Activated CD8-positive, alpha-beta memory T cell treated with anti-CD3 and anti-CD28 coated beads for 4 hours (primary cell): ENCODE data around the gene PLEKHF1.
"Not testable (repeated sequence)": the region's sequence is repeated elsewhere in the genome, so short reads cannot be mapped to it uniquely, and the experiment has no call there.

Experiments used
- DNase-seq, 2 donors: peaks; one replicate each; pipeline ENCODE4 v3.0.0-alpha.2; 2020; ENCODE audit warnings: low read depth in 2 of 2

Gene PLEKHF1

DNA sequence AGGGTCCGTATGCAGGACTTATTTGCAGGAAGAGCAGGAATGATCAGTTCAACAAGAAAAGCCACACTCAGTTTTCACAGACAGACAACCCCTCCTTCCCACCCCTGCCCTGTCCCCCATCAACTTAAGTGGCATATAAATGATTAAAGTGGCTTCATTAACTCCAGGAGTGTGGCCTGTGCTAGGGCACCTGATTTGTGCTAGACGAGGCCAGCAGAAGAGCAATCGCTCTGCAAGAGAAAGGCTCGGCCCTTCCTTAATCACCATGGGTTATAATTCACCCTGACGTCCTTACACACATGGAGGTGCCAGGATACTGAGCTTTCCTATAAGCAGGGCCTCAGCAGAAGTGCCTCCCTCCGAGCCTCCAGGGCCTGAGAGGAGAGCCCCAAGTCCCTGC is 35.2 kb downstream of the PLEKHF1 start:
- DNase-seq = no peak

DNA sequence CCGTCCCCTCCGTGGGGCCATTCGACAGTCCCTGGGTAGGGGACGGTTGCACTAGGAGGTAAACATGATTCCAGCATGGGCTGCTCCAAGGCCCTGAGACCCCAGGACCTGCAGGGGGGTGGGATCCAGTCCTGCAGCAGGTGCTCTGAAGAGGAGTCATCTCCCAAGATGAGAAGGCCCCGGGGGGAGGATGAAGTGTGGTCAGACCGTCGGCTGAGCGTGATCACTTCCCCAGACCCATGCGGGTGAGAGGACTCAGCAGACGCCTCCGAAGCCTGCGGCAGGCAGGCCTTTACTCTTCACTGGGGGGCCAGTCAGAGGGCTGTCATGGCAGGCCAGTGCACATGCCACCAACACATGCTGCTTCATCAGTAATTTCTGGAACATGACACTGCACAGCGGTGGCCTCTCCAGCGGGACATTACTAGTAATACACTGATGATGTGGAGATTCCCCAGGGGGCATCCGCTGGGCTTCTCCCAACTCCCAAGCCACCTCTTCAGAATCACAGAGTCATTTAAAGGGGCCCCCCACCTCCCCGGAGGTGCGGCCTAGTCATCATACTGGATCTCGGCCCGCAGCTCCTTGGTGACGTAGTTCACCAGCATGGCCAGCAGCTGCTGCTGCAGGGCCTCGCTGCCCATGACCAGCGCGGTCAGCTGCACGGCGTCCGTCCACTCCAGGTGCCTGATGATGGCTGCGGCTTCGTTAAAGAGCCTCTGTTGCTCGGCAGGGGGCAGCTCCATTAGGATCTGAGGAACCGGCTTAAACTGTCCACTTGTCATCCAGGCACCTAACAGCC is 37.1 kb downstream of the PLEKHF1 start:
- DNase-seq = no peak

DNA sequence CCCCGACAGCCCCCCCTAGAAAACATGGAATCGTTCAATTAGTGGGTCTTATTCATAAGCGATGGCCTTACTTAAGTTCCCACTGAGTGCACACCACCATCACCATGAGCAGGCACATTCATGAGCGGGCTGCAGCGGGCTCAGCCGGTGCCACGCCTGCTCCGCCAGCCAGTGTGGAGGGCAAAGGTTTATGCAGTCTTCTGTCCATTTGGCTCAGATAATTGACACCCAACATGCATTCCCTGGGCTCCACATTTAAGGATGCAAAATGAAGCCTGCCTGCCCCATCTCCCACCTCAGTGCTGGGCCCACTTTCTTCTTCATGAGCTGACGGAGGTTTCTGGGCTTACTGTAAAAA is 37.7 kb downstream of the PLEKHF1 start:
- DNase-seq = no peak

DNA sequence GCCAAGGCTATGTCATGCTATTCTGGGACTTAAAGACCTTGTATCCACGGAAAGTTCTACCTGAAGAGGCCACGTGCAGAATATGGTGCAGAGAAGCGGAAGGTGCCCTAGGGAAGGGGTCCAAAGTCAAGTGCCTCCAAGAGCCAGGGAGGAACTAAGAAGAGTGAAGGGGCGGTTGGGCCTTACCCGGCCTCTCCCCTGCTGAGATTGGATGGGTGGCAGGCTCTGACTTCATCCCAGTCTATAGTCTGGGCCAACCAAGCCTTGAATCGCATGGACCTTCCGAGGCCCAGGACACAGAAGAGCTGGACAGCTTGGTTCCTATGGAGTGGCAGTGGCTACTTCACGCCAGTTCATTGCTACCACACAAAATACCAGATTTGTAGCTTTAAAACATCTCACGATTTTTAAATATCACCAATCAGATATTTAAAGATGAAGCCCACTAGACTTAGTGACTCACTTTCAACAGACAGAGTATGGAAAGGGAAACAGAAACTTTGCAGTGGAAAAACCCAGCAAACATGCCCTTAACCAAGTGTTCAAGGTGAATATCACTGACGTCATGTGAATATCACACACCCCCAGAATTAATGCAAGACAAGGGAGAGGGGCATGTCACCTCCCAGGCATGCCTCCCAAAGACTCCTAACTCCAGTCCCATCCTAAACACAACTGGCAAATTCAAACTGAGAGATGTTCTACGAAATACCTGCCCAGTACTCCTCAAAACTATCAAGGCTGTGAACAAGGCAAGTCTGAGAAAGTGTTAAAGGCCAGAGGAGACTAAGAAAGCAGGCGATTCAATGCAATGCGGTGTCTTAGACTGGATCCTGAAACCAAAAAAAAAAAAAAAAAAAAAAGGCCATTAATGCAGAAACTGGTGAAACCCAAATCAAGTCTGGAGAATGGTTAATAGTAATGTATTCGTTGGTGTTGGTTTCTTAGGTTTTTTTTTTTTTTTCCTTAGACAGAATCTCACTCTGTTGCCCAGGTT is 39.6 kb downstream of the PLEKHF1 start:
- DNase-seq = no peak

DNA sequence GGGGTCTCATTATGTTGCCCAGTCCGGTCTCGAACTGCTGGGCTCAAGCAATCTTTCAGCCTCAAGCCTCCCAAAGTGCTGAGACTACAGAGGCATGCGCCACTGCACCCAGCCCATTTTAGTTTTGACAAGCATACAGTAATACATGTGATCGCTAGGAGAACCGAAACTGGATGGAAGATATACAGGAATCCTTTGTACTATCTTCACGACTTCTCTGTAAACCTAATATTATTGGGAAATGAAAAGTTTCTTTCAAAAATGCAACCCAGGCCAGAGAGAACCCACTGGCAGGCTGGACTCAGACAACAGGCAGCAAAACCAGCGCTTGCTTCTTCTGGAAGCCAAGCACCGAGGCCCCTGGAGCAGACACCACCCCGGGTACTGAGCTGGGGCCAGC is 40.4 kb downstream of the PLEKHF1 start:
- no peak for DNase-seq

DNA sequence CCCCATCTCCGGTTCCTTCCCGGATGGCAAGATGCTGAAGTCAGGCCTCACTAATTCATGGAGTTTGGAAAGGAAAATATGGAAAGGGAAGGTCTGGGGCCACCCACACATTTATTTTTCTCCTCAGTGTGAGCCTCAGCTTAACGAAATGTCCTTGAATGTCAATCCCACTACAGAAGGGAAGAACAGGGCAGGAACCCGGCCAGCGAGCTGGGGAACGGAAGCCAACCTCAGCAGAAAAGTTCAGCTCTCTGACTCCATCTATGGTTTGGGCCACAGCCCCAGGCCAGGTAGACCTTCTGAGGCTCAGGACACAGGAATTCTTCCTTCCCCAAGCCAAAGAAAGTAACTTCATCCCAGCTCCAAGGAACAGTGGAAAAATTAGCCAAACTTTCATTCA is 41.4 kb downstream of the PLEKHF1 start:
- no peak for DNase-seq

DNA sequence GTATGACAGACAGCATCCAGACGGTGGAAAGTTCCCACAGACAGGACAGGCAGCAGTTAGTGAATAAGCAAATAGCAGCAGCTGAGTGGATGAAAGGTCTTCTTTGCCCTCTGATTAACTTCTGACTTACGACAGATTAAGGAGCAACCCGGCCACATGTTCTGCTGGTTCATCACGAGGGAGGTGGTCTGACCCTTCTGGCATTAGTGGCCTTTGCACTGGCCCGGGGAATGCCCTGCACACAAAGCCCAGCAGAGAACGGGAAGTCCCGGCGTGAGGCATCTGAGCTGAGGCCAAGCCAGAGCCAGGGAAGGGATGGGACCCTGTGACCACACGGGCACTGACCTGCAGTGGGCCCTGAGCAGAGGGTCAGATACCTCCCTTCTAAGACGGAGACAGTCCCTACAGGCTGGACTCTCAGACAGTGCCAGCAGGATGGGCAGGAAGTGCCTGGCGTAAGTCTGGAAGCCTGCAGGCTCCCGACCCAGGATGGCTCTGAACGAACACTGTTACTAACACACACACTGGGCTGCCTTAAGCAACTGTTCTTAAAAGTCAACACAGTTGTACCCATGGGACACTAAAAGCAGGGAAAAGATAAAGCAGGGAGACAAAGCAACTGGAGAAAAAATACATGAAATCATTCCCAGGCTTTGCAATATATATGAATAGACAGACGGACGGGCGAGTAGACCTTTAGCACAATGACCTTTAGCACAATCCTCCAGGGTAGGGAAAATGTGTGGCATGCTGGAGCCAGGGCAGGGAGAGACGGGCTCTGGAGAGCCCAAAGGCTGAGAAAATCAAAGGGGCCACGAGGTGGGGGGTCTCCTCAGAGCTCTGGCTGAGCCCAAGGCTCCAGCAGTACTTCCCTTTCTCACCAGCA is 43.5 kb downstream of the PLEKHF1 start:
- no peak for DNase-seq

DNA sequence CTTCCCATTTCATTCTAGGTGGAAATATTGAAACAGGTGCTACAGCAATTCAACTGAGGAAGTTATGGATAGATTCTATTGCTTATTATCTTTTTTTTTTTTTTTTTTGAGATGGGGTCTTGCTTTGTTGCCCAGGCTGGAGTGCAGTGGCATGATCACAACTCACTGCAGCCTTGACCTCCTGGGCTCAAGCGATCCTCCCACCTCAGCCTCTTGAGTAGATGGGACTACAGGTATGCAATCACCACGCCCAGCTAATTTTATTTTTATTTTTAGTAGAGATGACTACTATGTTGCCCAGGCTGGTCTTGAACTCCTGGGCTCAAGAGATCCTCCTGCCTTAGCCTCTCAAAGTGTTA is 44.2 kb downstream of the PLEKHF1 start:
- DNase-seq = not testable (repeated sequence)

DNA sequence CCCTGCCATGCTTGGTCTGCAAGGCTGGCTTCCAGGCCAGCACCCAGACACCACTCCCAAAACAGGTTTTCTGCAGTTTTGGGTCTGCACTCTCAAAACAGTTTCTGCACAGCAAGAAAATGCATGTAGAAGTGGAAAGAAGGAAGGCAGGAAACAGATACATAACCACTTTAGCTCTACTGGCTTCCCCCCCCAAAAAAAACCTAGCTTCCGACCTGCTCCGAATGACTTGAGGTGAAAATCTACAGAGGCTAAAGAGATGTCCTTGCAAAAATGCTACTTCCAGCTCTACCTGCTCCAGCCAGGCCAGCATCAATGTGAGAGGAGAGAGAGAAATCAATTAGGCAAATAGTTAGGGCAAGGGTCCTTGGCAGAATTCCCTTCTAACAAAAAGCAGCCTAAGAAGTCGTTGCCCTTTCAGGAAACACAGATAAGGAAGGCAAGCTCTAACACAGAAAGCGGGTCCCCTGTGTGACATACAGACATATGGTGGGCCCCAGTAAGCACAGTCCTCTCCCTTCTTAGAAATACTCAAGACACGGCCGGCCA is 46.4 kb downstream of the PLEKHF1 start:
- no peak for DNase-seq

DNA sequence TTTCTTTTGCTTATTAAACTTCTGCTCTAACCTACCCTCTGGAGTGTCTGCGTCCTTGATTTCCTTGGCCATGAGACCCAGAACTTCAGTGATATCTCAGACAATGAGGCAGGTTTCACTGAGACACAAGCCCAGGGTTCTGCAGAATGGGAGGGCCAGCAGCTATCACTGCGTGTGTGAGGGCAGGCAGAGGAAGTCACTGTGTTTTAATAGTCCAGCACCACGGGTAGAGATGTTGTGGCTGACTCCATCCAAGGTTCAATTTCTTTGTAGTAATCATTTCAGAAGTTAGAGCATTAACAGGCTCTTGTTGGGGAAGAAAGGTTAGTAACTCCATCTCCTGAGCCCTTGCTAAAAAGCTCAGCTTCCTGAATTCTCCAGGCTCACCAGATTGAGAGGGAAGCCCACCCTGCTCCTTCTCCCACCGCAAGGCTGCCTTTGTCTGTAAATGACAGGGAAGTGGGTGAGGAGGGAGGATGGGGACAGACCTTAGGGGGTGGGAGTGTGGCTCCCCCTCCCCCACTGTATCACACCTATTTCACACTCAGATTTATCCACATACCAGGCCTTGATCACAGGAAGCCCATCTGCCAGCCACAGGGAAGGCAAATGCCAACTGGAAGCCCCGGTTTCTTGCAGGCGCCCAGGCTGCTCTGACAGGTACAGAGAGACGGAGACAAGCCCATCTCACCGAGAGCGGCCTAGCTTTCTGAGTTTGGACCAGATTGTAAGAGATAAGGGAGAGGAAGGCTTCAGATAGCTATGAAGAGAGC is 47.7 kb downstream of the PLEKHF1 start:
- no peak for DNase-seq

DNA sequence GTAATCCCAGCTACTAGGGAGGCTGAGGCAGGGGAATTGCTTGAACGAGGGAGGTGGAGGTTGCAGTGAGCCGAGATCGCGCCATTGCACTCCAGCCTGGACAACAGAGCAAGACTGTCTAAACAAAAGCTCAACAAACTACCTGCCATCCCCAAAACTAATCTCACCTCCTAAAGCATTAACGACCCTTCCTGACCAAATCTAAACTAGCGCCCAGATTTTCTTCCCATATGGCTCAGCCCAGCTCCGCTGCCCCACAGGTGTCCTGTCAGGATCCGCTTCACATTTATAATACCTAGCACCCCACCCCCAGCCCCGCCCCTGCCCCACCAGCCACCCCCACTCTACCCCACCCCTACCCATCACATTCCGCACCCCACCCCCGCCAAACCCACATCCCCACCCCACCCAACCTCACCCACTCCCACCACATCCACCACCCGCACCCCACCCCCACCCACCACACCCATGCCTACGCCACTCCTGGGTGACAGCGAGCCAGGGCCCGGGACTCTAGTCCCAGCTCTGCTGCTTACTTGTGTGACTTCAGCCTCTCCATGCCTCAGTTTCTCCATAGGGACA is 49.2 kb downstream of the PLEKHF1 start:
- peak; percentile 15 to 23 for DNase-seq

DNA sequence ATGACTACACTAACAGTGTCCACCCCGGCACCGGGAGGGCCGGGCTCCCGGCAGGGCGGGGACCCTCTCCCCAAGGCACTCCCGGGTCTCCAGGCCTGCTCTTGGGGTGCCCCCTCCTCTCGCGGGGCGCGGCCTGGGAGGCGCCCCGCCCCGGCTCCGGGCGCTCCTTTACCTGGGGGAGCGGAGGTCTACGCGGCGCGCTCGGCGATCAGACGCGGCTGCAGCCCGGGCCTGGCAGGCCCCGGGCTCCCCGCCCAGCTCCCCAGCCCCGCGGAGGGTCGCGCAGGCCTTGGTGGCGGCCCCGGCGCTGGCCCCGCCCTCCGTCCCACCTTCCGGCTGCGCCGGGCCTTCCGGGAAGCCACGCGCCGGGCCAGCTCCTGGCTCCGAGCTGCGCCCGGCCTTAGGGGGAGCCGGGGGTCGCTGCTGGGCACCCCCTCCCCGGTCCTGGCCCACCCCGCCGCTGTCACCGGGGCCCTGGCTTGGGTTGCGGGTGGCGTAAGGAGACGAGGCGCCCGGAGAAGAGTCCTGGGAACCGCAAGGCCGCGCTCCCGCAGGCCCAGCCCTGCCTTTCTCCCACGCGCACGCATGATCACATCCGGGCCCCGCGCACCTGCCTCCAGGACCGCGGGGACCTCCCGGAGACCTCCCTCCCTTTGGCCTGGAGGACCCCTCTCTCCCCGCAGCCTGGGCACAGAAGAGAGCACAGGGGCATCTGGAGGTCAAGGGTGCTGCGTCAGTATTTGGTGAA is 49.9 kb downstream of the PLEKHF1 start, which contains the start of gene C19orf12:
C19orf12 (minus strand) TSS at position 309 of the 748 bp plus-strand sequence. CDS start 6,848 bp downstream, outside the sequence.
- peak in 1 of 2 donors; percentile 29 for DNase-seq

DNA sequence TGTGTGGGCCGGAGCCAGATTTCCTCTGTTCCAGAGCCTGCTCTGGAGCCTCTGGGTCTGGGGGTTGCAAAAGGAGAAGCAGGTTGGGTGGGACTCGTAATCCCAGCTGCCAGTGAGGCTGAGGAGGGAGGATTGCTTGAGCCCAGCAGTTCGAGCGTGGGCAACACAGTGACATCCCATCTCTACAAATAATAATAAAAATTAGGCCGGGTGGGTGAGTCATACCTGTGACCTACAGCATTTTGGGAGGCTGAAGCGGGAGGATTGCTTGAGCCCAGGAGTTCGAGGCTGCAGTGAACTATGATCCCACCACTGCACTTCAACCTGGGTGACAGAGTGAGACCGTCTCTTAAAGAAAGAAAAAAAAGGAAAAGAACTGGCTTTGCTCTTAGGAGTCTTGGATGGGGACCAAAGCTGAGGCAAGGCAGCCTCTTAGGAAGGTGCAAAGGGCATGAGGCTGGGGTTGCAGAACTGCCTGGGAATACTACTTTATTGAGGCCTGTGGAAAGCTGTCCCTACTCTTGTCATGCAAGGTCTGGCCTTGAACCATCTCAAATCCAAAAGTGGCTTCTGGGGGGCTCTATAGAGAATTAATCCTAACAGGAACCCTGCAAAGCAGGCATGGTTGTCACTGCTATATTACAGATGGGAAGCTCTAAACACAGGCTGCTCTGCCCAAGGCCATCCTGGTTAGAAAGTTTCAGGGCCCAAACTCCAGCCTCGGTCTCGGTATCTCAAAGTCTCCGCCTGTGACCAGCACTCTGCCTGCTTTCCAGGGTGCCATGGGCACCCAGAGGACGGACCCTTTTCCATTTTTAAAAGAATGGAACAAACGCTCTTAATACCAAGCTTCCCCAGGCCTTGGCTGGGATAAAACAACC is 50.7 kb downstream of the PLEKHF1 start:
- no peak for DNase-seq

DNA sequence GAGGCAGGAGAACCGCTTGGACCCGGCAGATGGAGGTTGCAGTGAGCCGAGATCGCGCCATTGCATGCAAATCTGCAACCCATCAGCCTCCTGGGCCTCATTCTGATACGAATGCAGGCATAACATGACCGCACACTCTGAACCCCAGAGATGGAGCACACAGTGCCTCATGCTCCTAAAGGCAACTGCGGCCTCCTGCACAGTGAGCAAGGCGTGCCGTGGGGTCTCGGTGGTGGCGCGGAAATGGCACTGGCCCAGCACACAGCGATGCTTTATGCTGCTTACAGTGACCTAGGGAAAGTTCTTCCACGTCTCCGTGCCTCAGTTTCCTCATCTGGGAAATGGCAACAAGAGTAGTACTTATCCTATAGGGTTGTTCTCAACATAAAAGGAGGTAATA is 51.8 kb downstream of the PLEKHF1 start:
- no peak for DNase-seq

DNA sequence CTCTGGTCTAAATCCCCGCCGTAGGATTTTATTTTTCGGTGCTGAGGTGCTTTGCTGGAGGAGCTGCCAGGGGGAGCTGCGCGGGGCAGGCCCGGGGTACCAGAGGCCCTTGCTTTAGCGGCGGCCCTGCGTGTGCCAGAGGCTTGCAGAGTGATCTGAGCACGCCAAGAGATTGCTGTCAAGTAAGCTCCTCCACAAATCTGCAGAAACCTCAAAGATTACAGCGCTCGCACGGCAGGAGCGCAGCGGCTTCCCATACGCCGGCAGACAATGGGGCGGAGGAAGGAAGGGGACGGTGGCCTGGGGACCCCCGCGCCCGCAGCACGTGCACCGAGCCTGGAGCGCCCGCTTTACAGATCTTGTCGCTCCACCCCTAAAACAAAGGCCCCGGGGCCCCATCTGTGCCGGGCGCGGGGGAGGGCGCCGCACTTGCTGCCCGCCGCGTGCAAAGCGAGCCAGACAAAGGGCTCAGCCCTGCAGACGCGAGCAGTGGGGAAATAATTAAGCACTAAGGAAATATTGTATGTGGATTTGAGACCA is 58.9 kb downstream of the PLEKHF1 start:
- DNase-seq = no peak

DNA sequence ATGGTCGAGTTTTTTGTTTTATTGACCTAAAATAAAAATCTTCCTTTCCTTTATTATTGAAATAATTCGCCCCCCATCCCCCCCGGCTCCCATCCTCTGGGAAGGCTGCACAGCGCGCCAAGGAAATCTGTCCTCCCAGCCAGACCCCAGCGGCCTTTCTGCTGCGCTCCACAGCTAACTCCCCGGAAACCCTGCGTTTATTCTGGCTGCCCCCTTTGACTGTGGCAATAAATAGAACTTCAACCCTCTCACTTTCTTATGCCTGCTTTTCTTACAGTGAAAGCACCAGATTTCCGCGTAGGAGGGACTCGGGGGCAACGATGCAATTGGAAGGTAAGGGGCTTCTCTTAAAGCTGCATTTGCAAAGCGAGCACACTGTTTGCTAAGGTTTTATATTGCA is 59.5 kb downstream of the PLEKHF1 start:
- DNase-seq = no peak
